Right lobe of liver (tissue), 4 donors: Measurements from ENCODE around the gene BRD2.

Experiments
- CTCF ChIP-seq, 4 donors: fragments of 200-600 bp in 3 of 4; fragments of 450-650 bp in 1 of 4; IDR thresholded peaks; one replicate each; pipeline versions ENCODE4 v1.5.1 to v1.8.0; 2016 to 2022; ENCODE audit warnings: antibody characterized with exemption in 4 of 4, mild to moderate bottlenecking in 2 of 4
- POLR2A ChIP-seq: fragments of 450-650 bp; IDR thresholded peaks from one replicate; pipeline ENCODE4 v1.6.1; 2017; ENCODE audit warnings: antibody characterized with exemption, mild to moderate bottlenecking
- donor health status: DM: no; HTN: no; CAD: no.
- donor health status: DM: no; HTN: no; CAD: no.
- donor health status: DM: no; HTN: yes; CAD: no.

- no peak for TF ChIP-seq CTCF (IDR thresholded peaks at IDR 0.05)
- no peak for TF ChIP-seq POLR2A
Observed at GRCh38 chr6:33001685-33002084, 33.3 kb downstream of the BRD2 start.
